NCI-H1105 treated with DMSO at 0.1 percent for 48 hours (cell line): Measurements from ENCODE around the gene BAK1.
"Not testable (repeated sequence)": the region's sequence is repeated elsewhere in the genome, so short reads cannot be mapped to it uniquely, and the experiment has no call there.

Experiments used
- DNase-seq: peaks from one replicate; lab custom pipeline; 2025; lab: John Stamatoyannopoulos, UW

BAK1 gene

DNA sequence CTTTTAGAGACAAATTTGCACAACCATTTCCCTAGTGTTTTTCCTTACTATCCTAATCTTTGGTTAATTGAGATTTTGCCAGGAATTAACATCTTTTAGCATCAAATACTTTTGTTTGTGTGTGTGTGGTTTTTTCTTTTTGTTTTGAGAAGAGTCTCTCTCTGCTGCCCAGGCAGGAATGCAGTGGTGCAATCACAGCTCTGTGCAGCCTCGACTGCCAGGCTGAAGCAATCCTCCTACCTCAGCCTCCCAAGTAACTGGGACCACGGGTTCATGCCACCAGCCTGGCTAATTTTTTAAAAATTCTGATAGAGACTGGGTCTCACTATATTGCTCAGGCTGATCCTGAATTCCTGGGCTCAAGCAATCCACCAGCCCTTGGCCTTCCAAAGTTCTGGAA is 28.5 kb downstream of the BAK1 start:
- no peak for DNase-seq

DNA sequence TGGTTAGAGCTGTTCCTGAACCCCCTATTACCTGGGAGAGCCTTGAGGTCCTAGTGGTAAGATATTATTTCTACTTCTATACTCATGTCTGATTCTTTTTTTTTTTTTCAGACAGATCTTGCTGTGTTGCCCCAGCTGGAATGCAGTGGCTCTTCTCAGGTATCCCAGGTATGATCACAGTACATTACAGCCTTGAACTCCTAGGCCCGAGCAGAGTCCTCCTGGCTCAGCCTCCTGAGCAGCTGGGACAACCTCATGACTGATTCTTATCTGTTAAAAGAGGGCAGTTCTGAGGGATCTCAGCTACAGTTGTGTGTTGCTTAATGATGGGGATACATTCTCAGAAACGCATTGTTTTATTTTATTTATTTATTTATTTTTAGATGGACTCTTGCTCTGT is 30.2 kb downstream of the BAK1 start:
- no peak for DNase-seq

DNA sequence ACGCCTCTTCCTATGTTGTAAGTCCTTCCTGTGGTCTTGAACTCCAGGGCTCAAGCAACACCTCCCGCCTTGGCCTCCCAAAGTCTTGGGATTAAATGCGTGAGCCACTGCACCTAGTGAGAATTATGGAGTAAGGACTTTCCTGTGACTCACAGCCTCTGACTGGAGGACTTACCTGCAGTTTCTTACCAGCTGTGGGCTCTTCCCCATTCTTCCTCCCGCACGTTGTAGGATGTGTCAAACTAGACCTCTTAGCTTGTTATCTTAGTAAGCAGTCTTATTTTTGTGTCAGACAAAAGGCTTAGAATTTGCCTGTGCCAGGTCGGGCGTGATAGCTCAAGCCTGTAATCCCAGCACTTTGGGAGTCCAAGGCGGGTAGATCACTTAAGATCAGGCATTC is 30.9 kb downstream of the BAK1 start:
- no peak for DNase-seq

DNA sequence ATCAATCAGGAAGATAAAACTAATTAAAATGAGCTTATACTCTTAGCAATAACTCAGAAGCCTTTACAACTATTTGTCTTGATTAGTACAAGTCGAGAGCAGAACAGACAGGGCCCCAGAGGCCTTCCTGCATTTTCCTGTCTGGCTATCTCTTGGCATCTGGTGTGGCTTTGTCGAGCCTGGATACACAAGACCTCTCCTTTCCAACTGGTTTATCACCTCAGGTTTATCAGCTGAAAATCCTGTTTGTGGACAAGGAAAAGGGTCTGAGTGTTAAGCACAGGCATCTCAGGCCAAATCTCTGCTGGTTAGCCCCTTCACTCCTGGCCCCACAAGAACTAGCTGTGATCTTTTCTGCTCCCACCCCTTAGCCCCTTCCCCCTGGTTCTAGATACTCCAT is 32.6 kb downstream of the BAK1 start:
- DNase-seq: no peak

DNA sequence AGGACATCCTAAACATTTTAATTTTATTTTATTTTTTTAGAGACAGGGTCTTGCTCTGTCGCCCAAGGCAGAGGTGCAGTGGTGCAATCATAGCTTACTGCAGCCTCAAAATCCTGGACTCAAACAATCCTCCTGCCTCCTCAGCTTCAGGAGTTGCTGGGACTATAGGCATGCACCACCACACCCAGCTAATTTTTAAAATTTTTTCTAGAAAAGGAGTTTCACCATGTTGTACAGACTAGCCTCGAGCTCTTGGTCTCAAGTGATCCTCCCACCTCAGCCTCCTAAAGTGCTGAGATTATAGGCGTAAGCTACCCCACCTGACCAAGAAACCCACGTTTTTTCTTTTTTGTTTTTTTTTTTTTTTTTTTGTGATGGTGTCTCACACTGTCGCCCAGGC is 33.3 kb downstream of the BAK1 start:
- DNase-seq: no peak

DNA sequence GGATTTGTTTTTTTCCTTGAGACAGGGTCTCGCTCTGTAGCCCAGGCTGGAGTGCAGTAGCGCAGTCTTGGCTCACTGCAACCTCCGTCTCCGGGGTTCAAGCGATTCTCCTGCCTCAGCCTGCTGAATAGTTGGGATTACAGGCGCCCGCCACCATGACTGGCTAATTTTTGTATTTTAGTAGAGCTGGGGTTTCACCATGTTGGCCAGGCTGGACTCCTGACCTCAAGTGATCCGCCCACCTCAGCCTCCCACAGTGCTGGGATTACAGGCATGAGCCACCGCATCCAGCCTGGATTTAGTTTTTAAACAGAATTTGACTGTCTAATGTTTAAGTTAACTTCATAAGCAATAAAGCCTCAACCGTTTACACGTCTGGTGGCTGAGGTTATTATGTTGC is 34.8 kb downstream of the BAK1 start:
- not testable (repeated sequence) for DNase-seq

DNA sequence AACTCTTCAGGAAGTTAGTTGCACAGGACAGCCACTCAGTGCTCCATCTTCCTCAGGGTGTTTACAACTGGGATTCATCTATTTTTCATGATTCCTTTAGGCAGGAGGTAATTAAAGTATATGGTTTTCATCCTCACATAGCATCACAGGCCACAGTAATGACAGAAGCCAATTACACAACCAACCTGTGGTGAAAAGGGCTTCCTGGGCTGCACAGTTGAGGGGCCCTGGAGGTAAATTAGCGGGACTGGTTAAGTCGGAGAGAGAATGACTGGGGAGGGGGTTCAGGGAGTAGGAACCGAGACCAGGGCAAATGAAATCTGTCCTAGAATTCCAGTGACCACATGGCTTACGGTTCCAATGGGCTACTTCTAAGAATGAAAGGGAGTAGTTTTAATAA is 37.0 kb downstream of the BAK1 start:
- no peak for DNase-seq

DNA sequence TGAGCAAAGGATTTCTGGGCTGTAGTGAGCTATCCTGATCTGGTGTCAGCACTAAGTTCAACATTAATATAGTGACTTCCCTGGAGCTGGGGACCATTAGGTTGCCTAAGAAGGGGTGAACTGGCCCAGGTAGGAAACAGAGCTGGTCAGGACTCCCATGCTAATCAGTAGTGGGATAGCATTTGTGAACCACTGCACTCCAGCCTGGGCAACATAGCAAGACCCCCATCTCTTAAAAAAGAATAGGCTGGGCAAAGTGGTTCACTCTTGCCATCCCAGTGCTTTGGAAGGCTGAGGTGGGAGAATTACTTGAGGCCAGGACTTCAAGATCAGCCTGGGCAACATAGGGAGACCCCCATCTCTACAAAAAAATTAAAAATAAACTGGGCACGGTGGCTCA is 39.3 kb downstream of the BAK1 start:
- DNase-seq: no peak

DNA sequence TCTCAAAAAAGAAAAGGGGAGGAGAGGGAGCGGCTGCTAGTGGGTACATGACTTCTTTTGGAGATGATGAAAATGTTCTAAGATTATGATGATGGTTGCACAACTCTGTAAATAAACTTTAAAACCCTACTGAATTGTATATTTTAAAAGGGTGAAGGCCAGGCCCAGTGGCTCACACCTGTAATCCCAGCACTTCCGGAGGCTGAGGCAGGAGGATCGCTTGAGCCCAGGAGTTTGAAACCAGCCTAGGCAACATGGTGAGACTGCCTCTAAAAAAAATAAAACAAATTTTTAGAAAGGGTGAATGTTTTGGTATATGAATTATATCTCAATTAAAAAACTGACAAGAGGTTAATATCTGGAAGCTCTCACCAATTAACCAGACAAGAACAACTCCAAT is 45.4 kb downstream of the BAK1 start:
- DNase-seq: no peak

DNA sequence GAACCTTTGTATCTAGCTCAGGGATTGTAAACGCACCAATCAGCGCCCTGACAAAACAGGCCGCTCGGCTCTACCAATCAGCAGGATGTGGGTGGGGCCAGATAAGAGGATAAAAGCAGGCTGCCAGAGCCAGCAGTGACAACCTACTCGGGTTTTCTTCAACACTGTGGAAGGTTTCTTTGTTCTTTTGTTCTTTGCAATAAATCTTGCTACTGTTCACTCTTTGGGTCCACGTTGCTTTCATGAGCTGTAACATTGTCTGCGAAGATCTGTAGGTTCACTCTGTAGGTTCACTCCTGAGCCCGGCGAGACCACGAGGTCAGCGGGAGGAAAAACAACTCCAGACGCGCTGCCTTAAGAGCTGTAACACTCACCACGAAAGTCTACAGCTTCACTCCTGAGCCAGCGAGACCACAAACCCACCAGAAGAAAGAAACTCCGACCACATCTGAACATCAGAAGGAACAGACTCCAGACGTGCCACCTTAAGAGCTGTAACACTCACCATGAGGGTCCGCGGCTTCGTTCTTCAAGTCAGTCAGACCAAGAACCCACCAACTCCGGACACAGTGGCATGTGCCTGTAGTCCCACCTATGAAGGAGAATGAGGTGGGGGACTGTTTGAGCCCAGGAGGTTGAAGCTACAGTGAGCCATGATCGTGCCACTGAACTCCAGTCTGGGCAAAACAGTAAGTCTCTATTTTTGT is 46.8 kb downstream of the BAK1 start:
- not testable (repeated sequence) for DNase-seq

DNA sequence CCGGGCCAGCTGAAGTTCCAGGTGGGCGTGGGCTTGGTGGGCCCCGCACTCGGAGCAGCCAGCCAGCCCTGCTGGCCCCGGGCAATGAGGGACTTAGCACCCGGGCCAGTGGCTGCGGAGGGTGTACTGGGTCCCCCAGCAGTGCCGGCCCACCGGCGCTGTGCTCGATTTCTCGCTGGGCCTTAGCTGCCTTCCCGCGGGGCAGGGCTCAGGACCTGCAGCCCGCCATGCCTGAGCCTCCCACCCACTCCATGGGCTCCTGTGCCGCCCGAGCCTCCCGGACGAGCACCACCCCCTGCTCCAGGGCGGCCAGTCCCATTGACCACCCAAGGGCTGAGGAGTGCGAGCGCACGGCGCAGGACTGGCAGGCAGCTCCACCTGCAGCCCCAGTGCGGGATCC is 47.6 kb downstream of the BAK1 start:
- not testable (repeated sequence) for DNase-seq

DNA sequence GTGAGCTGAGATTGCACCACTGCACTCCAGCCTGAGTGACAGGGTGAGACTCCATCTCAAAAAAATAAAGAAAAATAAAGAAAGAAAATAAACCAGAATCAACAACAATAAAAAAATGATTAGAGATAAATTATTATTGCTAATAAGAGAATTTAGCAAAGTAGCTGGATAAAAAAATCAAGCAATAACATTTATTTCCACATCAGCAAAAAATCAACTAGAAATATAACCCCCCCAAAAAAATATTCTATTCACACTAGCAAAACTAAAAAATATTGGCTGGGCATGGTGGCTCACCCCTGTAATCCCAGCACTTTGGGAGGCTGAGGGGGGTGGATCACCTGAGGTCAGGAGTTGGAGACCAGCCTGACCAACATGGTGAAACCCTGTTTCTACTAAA is 49.5 kb downstream of the BAK1 start:
- DNase-seq: not testable (repeated sequence)
